ENCODE results near the gene SMYD3.
"Not testable (repeated sequence)": the region's sequence is repeated elsewhere in the genome, so short reads cannot be mapped to it uniquely, and the experiment has no call there.

DNA sequence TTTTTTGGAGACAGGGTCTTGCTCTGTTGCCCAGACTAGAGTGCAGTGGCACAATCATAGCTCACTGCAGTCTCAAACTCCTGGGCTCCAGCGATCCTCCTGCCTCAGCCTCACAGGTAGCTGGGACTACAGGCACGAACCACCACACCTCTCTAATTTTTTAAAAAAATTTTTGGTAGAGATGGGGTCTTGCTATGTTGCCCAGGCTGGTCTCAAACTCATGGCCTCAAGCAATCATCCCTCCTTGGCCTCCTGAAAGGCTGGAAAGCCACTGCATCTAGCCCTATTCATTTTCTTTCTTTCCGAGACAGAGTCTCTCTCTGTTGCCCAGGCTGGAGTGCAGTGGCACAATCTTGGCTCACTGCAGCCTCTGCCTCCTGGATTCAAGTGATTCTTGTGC is 793.1 kb downstream of the SMYD3 start:
- TF ChIP-seq, protein P1, sequence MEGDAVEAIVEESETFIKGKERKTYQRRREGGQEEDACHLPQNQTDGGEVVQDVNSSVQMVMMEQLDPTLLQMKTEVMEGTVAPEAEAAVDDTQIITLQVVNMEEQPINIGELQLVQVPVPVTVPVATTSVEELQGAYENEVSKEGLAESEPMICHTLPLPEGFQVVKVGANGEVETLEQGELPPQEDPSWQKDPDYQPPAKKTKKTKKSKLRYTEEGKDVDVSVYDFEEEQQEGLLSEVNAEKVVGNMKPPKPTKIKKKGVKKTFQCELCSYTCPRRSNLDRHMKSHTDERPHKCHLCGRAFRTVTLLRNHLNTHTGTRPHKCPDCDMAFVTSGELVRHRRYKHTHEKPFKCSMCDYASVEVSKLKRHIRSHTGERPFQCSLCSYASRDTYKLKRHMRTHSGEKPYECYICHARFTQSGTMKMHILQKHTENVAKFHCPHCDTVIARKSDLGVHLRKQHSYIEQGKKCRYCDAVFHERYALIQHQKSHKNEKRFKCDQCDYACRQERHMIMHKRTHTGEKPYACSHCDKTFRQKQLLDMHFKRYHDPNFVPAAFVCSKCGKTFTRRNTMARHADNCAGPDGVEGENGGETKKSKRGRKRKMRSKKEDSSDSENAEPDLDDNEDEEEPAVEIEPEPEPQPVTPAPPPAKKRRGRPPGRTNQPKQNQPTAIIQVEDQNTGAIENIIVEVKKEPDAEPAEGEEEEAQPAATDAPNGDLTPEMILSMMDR (IDR thresholded peaks at IDR 0.05; ENCODE audit: insufficient read depth, low read depth, low read length) = not testable (repeated sequence)
- TF ChIP-seq EZH2 (IDR thresholded peaks at IDR 0.05; ENCODE audit: insufficient read depth, low read length) = not testable (repeated sequence)

Measured in astrocyte (in vitro differentiated cells and primary cell).